Astrocyte (in vitro differentiated cells and primary cell): ENCODE measurements around the gene A4GALT. TPM values are rescaled to one million over a fixed set of nuclear protein-coding genes. Genes with fewer than 3 reads are reported as not detected.

ENCODE experiments used
- DNase-seq: peaks from one replicate; pipeline ENCODE4 v3.0.0-alpha.2; 2010; ENCODE audit warnings: low read depth
- FAIRE-seq: peaks from 2 replicates; lab custom pipeline; 2011; peaks lifted over from hg19 to GRCh38; lab: Jason Lieb, UNC
- H2AFZ ChIP-seq: 2 replicates; pipeline ENCODE4 v1.6.0; 2012; ENCODE audit warnings: low read depth, low read length, inconsistent platforms
- H3K27ac ChIP-seq: 2 replicates; pipeline ENCODE4 v1.5.1; 2011; ENCODE audit warnings: low read depth, low read length, inconsistent platforms
- H3K27me3 ChIP-seq: 2 replicates; pipeline ENCODE4 v1.6.0; 2011; ENCODE audit warnings: low read length, inconsistent platforms; ENCODE audit not compliant: insufficient read depth
- H3K36me3 ChIP-seq: 2 replicates; pipeline ENCODE4 v1.5.1; 2011; ENCODE audit warnings: low read length, inconsistent platforms; ENCODE audit not compliant: insufficient read depth
- H3K4me1 ChIP-seq: 2 replicates; pipeline ENCODE4 v1.5.1; 2011; ENCODE audit warnings: low read length, inconsistent platforms; ENCODE audit not compliant: insufficient read depth
- H3K4me2 ChIP-seq: 2 replicates; pipeline ENCODE4 v1.6.0; 2012; ENCODE audit warnings: low read length, inconsistent platforms
- H3K4me3 ChIP-seq: 2 replicates; pipeline ENCODE4 v1.5.1; 2011; ENCODE audit warnings: low read depth, mild to moderate bottlenecking, low read length, inconsistent platforms; ENCODE audit not compliant: insufficient read depth
- H3K79me2 ChIP-seq: 2 replicates; pipeline ENCODE4 v1.6.0; 2012; ENCODE audit warnings: mild to moderate bottlenecking, low read length, inconsistent platforms; ENCODE audit not compliant: insufficient read depth
- H3K9ac ChIP-seq: 2 replicates; pipeline ENCODE4 v1.6.0; 2012; ENCODE audit warnings: mild to moderate bottlenecking, low read length, inconsistent platforms
- H3K9me3 ChIP-seq: 2 replicates; pipeline ENCODE4 v1.5.1; 2012; ENCODE audit warnings: low read depth, mild to moderate bottlenecking, low read length, inconsistent platforms; ENCODE audit not compliant: insufficient read depth
- H4K20me1 ChIP-seq: 2 replicates; pipeline ENCODE4 v1.6.0; 2012; ENCODE audit warnings: low read length, inconsistent platforms; ENCODE audit not compliant: insufficient read depth
- H3K27ac Mint-ChIP-seq: one replicate; pipeline ENCODE4 v1.8.0; 2021; ENCODE audit warnings: mild to moderate bottlenecking, mixed read lengths; ENCODE audit not compliant: unreplicated experiment
- H3K27me3 Mint-ChIP-seq: one replicate; pipeline ENCODE4 v1.8.0; 2021; ENCODE audit warnings: low read depth, mixed read lengths; ENCODE audit not compliant: unreplicated experiment
- H3K36me3 Mint-ChIP-seq: one replicate; pipeline ENCODE4 v1.8.0; 2021; ENCODE audit warnings: low read depth, mixed read lengths; ENCODE audit not compliant: unreplicated experiment
- H3K4me1 Mint-ChIP-seq: one replicate; pipeline ENCODE4 v1.8.0; 2021; ENCODE audit warnings: low read depth, mixed read lengths; ENCODE audit not compliant: unreplicated experiment
- H3K4me3 Mint-ChIP-seq: one replicate; pipeline ENCODE4 v1.8.0; 2021; ENCODE audit warnings: mild to moderate bottlenecking, moderate library complexity, mixed read lengths; ENCODE audit not compliant: unreplicated experiment
- H3K9me3 Mint-ChIP-seq: one replicate; pipeline ENCODE4 v1.8.0; 2021; ENCODE audit warnings: mild to moderate bottlenecking, mixed read lengths; ENCODE audit not compliant: unreplicated experiment
- CTCF ChIP-seq: IDR thresholded peaks from 2 replicates; pipeline ENCODE4 v1.5.1; 2011; ENCODE audit warnings: low read depth, mild to moderate bottlenecking, inconsistent platforms, low read length, moderate library complexity; ENCODE audit not compliant: insufficient read depth
- EZH2 ChIP-seq: IDR thresholded peaks from 2 replicates; pipeline ENCODE4 v1.6.1; 2012; ENCODE audit warnings: mild to moderate bottlenecking, low read length, inconsistent platforms; ENCODE audit not compliant: insufficient read depth
- total RNA-seq: library from RNA; stranded (reverse); gene quantifications from 2 replicates; pipeline ENCODE4 v1.2.1, GENCODE V29; 2021

The A4GALT gene
- total RNA-seq, 1 donor from 2014 or later = 1.9 TPM

GRCh38 chr22:42644422-42645340 lies 76.0 kb downstream of the A4GALT start:
- no peaks in the 10 kb centered on the region for H3K9me3 ChIP-seq
- H3K79me2 ChIP-seq = peaks cover 93% of the 10 kb centered on the region
- peak; percentile 22 for DNase-seq
- Mint-ChIP-seq H3K9me3 (no peaks in the 10 kb centered on the region), H3K27me3 (no peaks in the 10 kb centered on the region), H3K27ac (peak overlapping the region; percentile 58), H3K4me3 (peak overlapping the region; percentile 37), H3K36me3 (no peaks in the 10 kb centered on the region), H3K4me1 (peaks cover 31% of the 10 kb centered on the region)
- FAIRE-seq = no peak
- H3K4me3 ChIP-seq = no peak overlapping the region
- peaks cover 78% of the 10 kb centered on the region for H4K20me1 ChIP-seq
- no peaks in the 10 kb centered on the region for H3K27me3 ChIP-seq
- peak overlapping the region; percentile 100 for H3K4me2 ChIP-seq
- TF ChIP-seq CTCF (no peak), EZH2 (no peak)
- H3K4me1 ChIP-seq = peaks cover 41% of the 10 kb centered on the region
- no peak overlapping the region for H2AFZ ChIP-seq
- H3K36me3 ChIP-seq = no peaks in the 10 kb centered on the region
- peak overlapping the region; percentile 22 for H3K9ac ChIP-seq
- H3K27ac ChIP-seq = no peak overlapping the region

DNA sequence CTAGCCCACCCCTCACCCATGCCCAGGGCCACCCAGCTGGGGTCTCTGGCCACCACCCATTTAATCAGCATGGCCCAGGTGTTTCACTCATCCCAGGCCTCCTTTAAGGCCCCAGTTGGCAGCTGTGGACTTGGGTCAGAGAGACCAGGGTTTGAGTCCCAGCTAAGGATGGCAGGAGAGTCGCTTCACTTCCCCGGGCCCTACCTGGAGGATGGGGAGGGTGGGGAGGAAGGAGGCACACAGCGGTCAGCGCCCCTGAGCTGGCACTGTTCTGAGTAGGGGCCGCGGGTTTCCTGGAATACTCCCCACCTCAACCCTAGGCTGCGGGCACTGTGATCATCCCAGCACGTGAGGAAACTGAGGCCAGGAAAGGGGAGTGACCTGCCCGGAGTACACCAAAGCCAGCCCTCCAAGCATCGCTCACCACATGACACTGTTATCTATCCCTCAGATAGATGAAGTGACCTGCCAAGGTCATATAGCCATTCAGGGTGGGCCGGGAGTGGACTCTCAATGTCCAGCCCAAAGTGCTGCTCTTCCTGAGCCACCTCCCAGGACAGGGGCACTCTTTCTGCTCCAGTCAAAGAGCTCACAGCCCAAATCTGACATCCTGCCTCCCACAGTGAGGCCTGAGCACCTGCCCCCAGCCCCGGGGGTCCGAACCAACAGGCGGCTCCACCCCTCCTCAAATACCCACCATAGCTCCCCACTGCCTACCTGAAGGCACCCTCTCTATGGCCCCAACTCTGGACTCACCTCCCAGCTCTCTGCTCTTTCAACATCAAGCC lies 76.8 kb downstream of the A4GALT start:
- H3K27ac ChIP-seq = no peak overlapping the region
- FAIRE-seq (no peak), DNase-seq (no peak)
- H3K36me3 ChIP-seq = no peaks in the 10 kb centered on the region
- Mint-ChIP-seq H3K4me1 (peaks cover 33% of the 10 kb centered on the region), H3K4me3 (peak overlapping the region; percentile 37), H3K27ac (no peak overlapping the region), H3K36me3 (no peaks in the 10 kb centered on the region), H3K27me3 (no peaks in the 10 kb centered on the region), H3K9me3 (no peaks in the 10 kb centered on the region)
- H3K4me2 ChIP-seq = peak overlapping the region; percentile 100
- H3K4me1 ChIP-seq = peaks cover 38% of the 10 kb centered on the region
- H3K9ac ChIP-seq = peak overlapping the region; percentile 22
- peaks cover 93% of the 10 kb centered on the region for H3K79me2 ChIP-seq
- no peaks in the 10 kb centered on the region for H3K9me3 ChIP-seq
- H4K20me1 ChIP-seq = peaks cover 82% of the 10 kb centered on the region
- no peak overlapping the region for H2AFZ ChIP-seq
- no peak overlapping the region for H3K4me3 ChIP-seq
- TF ChIP-seq EZH2 = no peak
- no peak for TF ChIP-seq CTCF
- no peaks in the 10 kb centered on the region for H3K27me3 ChIP-seq
